Stimulated activated CD4-positive, alpha-beta T cell treated with anti-CD3 and anti-CD28 coated beads, Interleukin-4, amount 100 ng/mL, for 48 hours (primary cell): ENCODE results near the gene PLXNB3.
"Not testable (repeated sequence)": the region's sequence is repeated elsewhere in the genome, so short reads cannot be mapped to it uniquely, and the experiment has no call there.

Source experiments
- DNase-seq, 2 donors: peaks; one replicate each; pipeline ENCODE4 v3.0.0-alpha.2; 2020; ENCODE audit warnings: low read depth in 2 of 2

The PLXNB3 gene

GRCh38 chrX:153732401-153732800 lies 31.6 kb upstream of the PLXNB3 start:
- no peak for DNase-seq

GRCh38 chrX:153733651-153734240 lies 30.3 kb upstream of the PLXNB3 start:
- no peak for DNase-seq

GRCh38 chrX:153734871-153735270 lies 29.2 kb upstream of the PLXNB3 start:
- no peak for DNase-seq

GRCh38 chrX:153735274-153735673 lies 28.8 kb upstream of the PLXNB3 start:
- DNase-seq, result no peak

GRCh38 chrX:153736071-153736820 lies 27.8 kb upstream of the PLXNB3 start:
- no peak for DNase-seq

- no peak for DNase-seq
Measured at GRCh38 chrX:153736871-153737441, 27.1 kb upstream of the PLXNB3 start.

GRCh38 chrX:153738056-153738605 lies 25.9 kb upstream of the PLXNB3 start:
- no peak for DNase-seq

GRCh38 chrX:153739754-153740486 lies 24.1 kb upstream of the PLXNB3 start:
- no peak for DNase-seq

GRCh38 chrX:153740631-153741222 lies 23.3 kb upstream of the PLXNB3 start:
- no peak for DNase-seq

GRCh38 chrX:153741446-153741845 lies 22.6 kb upstream of the PLXNB3 start:
- no peak for DNase-seq

GRCh38 chrX:153742111-153742510 lies 21.9 kb upstream of the PLXNB3 start:
- DNase-seq, result not testable (repeated sequence)

GRCh38 chrX:153742796-153743467 lies 21.1 kb upstream of the PLXNB3 start:
- not testable (repeated sequence) for DNase-seq

- not testable (repeated sequence) for DNase-seq
Measured at GRCh38 chrX:153743468-153744209, 20.4 kb upstream of the PLXNB3 start.

- DNase-seq, result no peak
Measured at GRCh38 chrX:153744210-153745066, 19.6 kb upstream of the PLXNB3 start.

GRCh38 chrX:153745067-153745433 lies 19.0 kb upstream of the PLXNB3 start:
- DNase-seq, result not testable (repeated sequence)

GRCh38 chrX:153746359-153746758 lies 17.7 kb upstream of the PLXNB3 start:
- no peak for DNase-seq

GRCh38 chrX:153746991-153747390 lies 17.1 kb upstream of the PLXNB3 start:
- DNase-seq, result not testable (repeated sequence)

- DNase-seq, result not testable (repeated sequence)
Measured at GRCh38 chrX:153749017-153749416, 15.0 kb upstream of the PLXNB3 start.

GRCh38 chrX:153750127-153750774 lies 13.8 kb upstream of the PLXNB3 start:
- DNase-seq, result no peak
